CD4-positive, alpha-beta T cell treated with Interleukin-17A for 4 hours (primary cell): Measurements from ENCODE around the gene NT5M.
A peak's percentile ranks its signal among the peaks of the same experiment; 100 is the strongest.
"Not testable (repeated sequence)": the region's sequence is repeated elsewhere in the genome, so short reads cannot be mapped to it uniquely, and the experiment has no call there.

Experiments
- DNase-seq: peaks from one replicate; pipeline ENCODE4 v3.0.0-alpha.2; 2020; ENCODE audit warnings: mixed read lengths

The NT5M gene

DNA sequence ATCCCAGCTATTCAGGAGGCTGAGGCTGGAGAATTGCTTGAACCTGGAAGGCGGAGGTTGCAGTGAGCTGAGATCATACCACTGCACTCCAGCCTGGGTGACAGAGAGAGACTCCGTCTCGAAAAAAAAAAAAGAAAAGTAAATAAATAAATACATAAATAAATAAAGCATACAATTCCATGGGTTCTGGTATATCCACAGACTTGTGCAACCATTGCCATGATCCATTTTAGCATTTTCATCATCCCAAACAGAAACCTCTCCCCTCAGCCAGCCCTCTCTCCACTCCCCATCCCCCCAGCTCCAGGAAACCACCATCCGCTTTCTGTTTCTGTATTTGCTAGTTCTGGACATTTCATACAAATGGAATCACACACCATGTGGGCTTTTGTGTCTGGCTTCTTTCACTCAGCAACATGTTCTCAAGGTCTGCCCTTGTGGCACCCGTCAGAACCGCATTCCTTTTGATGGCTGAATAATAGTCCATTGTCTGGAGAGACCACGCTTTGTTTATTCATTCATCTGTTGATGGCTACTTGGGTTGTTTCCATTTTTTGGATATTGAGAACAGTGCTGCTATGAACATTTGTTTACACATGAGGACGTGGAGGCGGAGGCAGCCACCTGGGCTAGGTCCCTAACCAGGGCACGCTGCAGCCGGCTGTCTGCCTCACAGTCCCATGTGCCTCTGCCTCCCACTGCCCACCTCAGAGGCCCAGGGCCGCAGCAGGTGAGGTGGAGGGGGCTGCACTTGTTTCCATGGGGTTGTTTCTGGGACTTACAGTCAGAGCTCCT lies 76.2 kb downstream of the NT5M start:
- DNase-seq = no peak

DNA sequence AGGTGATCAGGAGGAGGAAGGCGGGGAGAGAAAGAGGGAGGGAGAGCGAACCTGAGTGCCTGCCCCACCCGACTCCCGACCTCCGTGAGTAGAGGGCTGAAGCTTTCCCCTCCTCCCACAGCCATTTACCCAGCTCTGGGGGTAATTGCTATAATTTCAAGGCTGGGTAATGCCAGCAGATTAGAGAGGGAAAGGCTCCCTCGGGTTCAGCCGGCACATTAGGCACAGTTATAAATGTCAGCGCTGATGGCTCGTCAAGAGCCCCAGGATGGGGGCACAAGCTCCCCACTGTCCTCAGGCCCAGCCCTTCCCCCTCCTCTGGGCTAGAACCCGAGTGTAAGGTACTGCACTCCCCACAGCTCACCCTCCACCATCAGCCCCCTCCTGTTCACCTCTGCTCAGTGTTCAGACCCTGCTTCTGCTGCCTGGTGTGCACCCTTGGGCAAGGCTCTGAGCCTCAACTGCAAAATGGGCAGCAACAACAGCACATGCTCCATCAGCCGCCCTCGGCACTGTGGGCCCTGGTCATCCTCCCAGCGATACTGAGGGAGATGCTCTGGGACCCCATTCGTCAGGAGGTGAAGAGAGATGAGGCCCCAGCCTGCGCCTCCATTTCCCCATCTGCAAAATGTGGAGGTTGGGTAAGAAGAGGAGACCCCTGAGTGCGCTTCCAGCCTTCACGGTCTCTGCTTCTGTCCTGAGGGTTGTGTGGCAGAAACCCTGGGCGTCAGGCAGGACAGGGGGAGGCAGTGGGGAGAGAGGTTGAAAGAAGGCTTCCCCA lies 77.2 kb downstream of the NT5M start:
- DNase-seq = no peak

DNA sequence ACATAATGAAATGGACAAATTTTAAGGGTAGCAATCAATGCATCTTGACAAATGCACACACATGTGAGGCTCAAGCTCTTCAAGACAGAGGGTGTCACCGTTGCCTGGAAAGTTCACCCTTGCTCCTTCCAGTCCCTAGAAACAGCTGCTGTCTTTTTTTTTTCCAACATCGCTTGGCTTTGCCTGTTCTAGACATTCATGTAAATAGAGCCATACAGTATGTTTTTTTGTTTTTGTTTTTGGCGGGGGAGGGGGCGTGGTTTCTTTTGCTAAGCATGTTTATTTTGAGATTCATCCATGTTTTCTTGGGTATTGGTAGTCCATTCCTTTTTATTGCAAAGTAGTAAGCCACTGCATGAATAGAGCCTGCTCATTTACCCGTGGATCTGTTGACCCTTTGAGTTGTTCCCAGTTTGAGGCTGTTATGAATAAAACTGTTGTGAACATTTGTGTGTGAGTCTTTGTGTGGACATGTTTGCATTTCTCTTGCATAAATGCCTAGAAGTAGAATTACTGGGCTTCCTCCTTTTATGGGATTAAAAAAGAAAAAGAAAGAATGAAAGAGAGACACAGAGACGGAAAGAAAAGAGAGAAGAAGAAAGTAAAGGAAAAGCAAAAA lies 78.4 kb downstream of the NT5M start:
- DNase-seq = no peak

DNA sequence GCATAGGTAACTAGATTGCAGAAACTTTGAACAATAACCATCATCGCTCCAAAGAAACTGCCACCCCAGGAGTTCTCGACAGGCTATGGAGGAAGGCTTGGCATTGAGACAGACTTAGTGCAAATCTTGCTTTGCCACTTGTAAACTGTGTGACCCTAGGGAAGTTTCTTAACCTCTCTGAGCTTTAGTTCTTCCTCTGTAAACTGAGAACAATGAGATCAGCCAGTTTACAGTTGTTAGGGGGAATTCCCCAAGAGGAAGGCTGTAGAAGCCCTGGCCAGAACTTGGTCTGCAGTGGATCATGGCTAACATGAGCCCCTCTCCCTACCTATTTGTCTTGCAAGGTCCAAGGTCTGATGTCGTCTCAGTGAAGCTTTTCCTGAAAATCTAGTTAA lies 78.9 kb downstream of the NT5M start:
- DNase-seq = no peak

DNA sequence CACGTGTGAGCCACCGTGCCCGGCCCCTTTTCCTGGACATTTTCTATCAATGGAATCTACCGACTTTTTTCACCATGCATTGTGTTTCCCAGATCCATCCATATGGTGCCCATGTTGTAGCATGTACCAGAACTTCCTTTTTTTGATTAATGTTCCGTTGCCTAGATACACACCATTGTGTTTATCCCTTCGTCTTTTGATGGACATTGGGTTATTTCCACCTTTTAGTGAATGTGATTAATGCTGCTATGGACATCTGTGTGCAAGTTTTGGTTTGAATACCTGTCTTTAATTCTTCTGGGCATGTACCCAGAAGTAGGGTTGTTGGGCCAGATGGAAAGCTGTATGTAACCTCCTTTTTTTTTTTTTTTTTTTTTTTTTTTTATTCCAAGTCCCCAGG lies 79.8 kb downstream of the NT5M start:
- no peak for DNase-seq

DNA sequence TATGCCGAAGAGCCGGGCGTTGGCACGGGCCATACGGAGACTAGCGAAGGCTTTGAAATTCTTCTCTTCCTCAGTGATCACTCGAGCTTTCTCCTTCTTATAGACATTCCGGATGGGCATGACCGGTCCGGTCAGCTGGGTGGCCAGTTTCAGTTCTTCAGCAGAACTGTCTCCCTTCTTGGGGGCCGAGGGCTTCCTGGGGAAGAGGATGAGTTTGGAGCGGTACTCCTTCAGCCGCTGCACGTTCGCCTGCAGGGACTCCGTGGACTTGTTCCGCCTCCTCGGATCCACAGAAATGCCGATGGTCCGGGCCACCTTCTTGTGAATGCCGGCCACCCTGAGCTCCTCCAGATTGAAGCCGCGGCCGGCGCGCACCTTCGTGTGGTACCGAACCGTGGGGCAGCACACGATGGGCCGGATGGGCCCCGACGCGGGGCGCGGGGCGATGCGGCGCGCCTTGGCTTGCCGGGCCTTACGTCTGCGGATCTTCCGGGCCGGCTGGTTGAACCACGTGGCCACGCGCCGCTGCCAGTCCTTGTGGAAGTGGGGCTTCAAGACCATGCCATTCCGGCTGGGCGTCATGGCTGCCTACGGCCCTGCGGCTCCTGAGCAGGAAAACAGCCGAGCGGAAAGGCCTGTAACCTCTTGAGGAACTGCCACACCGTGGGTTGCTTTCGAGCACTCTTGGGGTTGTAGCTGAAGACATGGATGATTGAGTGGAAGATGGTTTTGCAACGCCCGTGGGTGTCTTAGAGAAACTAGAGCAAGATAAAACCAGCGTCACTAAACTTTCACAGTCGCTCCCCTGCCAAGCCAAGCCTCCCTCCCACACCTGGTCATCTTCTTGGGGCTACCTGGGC lies 80.5 kb downstream of the NT5M start:
- not testable (repeated sequence) for DNase-seq

- DNase-seq = no peak
Measured at GRCh38 chr17:17384291-17384615, 81.1 kb downstream of the NT5M start.

DNA sequence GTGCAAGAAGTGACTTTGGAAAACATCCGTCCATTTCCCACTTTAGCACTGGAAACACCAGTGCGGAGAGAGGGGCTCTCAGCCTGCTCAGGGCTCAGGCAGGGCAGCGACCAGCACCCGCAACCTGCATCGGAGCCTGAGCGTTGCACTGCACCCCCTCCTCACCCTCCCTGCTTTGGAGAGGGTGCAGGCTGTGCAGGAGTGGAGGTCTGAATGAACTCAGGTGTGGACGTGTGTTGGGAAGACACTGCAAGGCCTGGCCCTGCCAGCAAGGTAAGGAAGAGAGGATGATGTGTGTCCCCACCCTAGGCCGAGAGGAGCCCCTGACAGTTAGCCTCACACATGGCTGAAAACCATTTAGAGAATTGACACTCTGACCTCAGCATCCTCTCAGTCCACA lies 81.8 kb downstream of the NT5M start:
- no peak for DNase-seq

GRCh38 chr17:17385491-17385890 lies 82.3 kb downstream of the NT5M start:
- no peak for DNase-seq

GRCh38 chr17:17386094-17386800 lies 83.1 kb downstream of the NT5M start:
- no peak for DNase-seq

DNA sequence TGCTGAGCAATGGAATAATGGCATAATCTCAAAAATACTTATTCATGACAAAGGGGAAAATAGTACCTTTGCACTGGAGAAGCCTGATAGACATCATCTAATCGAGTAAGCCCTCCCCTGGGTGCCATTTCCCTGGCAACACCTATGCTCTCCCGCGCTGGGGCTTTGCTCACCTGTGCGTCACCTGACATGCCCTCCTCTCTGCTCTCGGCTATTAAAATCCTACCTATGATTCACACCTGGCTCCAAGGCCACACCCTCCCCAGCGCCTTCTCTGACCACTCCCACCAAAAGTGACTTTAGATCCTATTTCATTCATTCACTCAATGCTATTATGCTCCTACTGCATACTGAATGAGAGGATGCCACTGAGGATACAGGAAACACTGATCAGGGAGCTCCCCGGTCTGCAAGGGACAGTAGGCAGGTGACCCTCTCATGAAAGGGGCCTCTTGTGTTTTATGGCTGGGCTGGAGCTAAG lies 83.9 kb downstream of the NT5M start:
- DNase-seq = no peak

DNA sequence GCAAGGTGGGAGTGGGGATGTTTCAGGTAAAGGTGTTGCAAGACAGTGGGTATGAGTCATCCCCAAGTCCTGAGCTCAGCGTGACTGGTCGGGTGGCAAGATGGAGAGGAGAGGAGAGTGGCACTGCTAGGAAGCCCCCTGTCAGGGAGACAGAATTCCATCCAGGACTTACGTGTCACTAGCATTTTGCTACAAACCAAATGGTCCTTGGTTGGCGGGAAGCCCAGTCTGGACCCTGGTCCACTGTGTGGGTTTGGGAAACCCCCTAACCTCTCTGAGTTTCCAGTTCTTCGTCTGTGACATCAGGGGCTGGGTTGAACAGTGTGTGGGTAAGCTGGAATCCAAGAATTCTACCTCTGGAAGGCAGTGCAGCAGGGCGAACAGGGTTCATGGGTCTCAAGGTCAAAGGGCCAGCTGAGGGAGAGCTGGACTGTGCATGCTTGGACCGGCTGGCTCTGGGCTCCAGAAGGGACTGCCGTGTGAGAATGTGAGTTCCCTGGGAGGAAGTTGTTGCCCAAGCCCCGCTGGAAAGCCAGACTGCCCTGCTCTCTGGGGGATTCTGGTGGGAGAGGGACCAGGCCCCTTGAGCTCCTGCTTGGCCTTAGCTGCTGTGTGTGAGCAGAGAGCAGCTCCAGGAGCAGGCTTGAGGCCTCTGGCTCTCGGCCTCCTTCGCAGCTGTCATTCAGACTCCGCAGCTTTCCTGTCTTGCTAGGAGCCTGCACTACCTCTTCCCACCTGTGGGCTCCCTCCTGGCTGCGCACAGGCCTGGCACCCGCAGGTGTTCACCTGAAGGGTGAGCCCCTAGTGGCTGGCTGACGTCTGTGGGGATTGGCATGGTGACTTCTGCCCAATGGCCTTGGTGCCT lies 84.6 kb downstream of the NT5M start:
- DNase-seq = no peak

GRCh38 chr17:17388657-17389496 lies 85.7 kb downstream of the NT5M start:
- no peak for DNase-seq

DNA sequence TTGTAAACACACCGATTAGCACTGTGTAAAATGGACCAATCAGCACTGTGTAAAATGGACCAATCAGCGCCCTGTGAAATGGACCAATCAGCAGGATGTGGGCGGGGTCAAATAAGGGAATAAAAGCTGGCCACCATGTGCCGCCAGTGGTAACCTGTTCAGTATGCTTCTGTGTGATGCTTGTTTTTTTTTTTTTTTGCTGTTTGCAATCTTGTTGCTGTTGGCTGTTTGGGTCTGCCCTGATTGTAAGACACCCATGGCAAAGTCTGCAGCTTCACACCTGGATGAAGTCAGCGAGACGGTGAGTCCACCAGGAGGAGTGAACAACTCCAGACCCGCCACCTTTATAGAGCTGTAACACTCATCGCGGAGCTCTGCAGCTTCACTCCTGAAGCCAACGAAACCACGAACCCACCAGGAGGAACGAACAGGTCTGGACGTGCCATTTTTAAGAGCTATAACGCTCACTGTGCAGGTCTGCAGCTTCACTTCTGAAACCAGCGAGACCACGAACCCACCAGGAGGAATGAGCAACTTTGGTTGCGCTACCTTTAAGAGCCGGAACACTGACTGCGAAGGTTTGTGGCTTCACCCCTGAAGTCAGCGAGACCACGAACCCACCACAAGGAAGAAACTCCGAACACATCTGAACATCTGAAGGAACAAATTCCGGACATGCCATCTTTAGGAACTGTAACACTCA lies 88.6 kb downstream of the NT5M start:
- peak; percentile 72 for DNase-seq

DNA sequence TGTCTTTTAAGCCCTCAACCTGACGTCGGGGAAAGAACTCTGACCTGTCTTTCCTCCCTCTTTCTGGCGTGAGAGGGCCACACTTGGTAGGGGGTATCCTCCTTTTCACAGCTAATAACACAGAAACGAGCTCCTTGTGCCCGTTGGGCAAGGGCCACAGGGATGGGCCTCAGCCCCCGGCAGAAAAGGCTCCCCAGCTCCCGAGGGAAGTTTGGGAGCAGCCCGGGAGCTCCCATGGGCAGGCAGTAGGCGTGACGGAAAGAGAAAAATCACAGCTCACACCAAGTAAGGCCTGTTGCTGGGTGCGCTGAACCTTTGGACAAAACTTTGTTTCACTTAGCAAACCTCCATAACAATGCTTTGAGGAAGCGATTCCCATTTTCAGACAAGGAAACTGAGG lies 90.8 kb downstream of the NT5M start:
- no peak for DNase-seq

- DNase-seq = no peak
Measured at GRCh38 chr17:17394494-17394893, 91.3 kb downstream of the NT5M start.

GRCh38 chr17:17395246-17395802 lies 92.2 kb downstream of the NT5M start:
- DNase-seq = no peak

- no peak for DNase-seq
Measured at GRCh38 chr17:17395885-17396284, 92.7 kb downstream of the NT5M start.
